IMR-90 (cell line): Measurements from ENCODE around the gene SH2B3. TPM values are rescaled to one million over a fixed set of nuclear protein-coding genes. Genes with fewer than 3 reads are reported as not detected.

ENCODE experiments used
- ATAC-seq: fragments of 200-7000 bp; cut with Tn5 transposase; 2 replicates; pipeline ENCODE4 v1.9.1; 2020; ENCODE audit warnings: low read depth, mild to moderate bottlenecking, moderate library complexity
- BruUV-seq: library from RNA; stranded (reverse); fragments of 400-500 nt; replicated peaks from 2 replicates; lab custom pipeline; 2021; lab: Mats Ljungman, UMichigan
- CTCF ChIA-PET: fragments of 300-600 bp; formaldehyde crosslinking; extraction: SDS; loops from one replicate; lab custom pipeline; 2021; ENCODE audit warnings: antibody characterized with exemption; lab: Yijun Ruan, JAX
- POLR2A ChIA-PET: fragments of 300-600 bp; sonication (Branson Sonifier 250); formaldehyde crosslinking; loops from one replicate; lab custom pipeline; 2022; ENCODE audit warnings: antibody characterized with exemption; ENCODE audit not compliant: unreplicated experiment; lab: Charles Lee
- DNase-seq: peaks from one replicate; pipeline ENCODE4 v3.0.0; 2013
- H2AFZ ChIP-seq: replicated peaks from 2 replicates; pipeline ENCODE3; 2013; ENCODE audit warnings: low read length, mild to moderate bottlenecking; ENCODE audit not compliant: poor library complexity
- H2AK5ac ChIP-seq: 2 replicates; pipeline ENCODE4 v1.6.1; 2013; ENCODE audit warnings: low read depth, low read length, inconsistent platforms
- H2AK9ac ChIP-seq: replicated peaks from 2 replicates; pipeline ENCODE3; 2013; ENCODE audit warnings: mild to moderate bottlenecking, low read depth, low read length, moderate library complexity; ENCODE audit not compliant: poor library complexity
- H2BK120ac ChIP-seq: 2 replicates; pipeline ENCODE4 v1.6.1; 2013; ENCODE audit warnings: low read depth, low read length, inconsistent platforms
- H2BK15ac ChIP-seq: 3 replicates; pipeline ENCODE4 v1.6.1; 2013; ENCODE audit warnings: low read depth, low read length, inconsistent platforms
- H2BK20ac ChIP-seq: 2 replicates; pipeline ENCODE4 v1.6.1; 2013; ENCODE audit warnings: low read depth, mild to moderate bottlenecking, inconsistent platforms, low read length, moderate library complexity
- H2BK5ac ChIP-seq: 2 replicates; pipeline ENCODE4 v1.6.1; 2013; ENCODE audit warnings: mild to moderate bottlenecking, low read depth, low read length, inconsistent platforms; ENCODE audit not compliant: poor library complexity, severe bottlenecking
- H3K14ac ChIP-seq: replicated peaks from 2 replicates; pipeline ENCODE4 v1.6.1; 2013; ENCODE audit warnings: low read depth, low read length, inconsistent platforms
- H3K18ac ChIP-seq: 2 replicates; pipeline ENCODE4 v1.6.1; 2013; ENCODE audit warnings: low read depth, low read length, control low read depth
- H3K23ac ChIP-seq: 2 replicates; pipeline ENCODE4 v1.6.1; 2013; ENCODE audit warnings: low read depth, low read length, inconsistent platforms
- H3K27ac ChIP-seq: 2 replicates; pipeline ENCODE4 v1.5.1; 2013; ENCODE audit warnings: mild to moderate bottlenecking, control low read depth, low read length; ENCODE audit not compliant: insufficient read depth
- H3K27me3 ChIP-seq: 2 replicates; pipeline ENCODE4 v1.6.1; 2013; ENCODE audit warnings: low read length; ENCODE audit not compliant: control insufficient read depth, insufficient read depth
- H3K36me3 ChIP-seq: 2 replicates; pipeline ENCODE4 v1.6.1; 2013; ENCODE audit warnings: low read length, mixed read lengths; ENCODE audit not compliant: control insufficient read depth, insufficient read depth
- H3K4ac ChIP-seq: 2 replicates; pipeline ENCODE4 v1.6.1; 2013; ENCODE audit warnings: low read depth, low read length, inconsistent platforms
- H3K4me1 ChIP-seq: 2 replicates; pipeline ENCODE4 v1.6.1; 2013; ENCODE audit warnings: low read length, mixed read lengths; ENCODE audit not compliant: control insufficient read depth, insufficient read depth
- H3K4me2 ChIP-seq: 2 replicates; pipeline ENCODE4 v1.6.1; 2013; ENCODE audit warnings: low read depth, mild to moderate bottlenecking, control low read depth, low read length, moderate library complexity
- H3K4me3 ChIP-seq: 2 replicates; pipeline ENCODE4 v1.5.1; 2013; ENCODE audit warnings: low read depth, mild to moderate bottlenecking, control low read depth, low read length, moderate library complexity; ENCODE audit not compliant: insufficient read depth
- H3K56ac ChIP-seq: 2 replicates; pipeline ENCODE4 v1.6.1; 2013; ENCODE audit warnings: low read length, inconsistent platforms; ENCODE audit not compliant: insufficient read depth; ENCODE audit errors: extremely low read depth
- H3K79me1 ChIP-seq, 2 experiments: 2 replicates each; pipeline ENCODE4 v1.6.1; 2013; ENCODE audit warnings: low read length in 2 of 2, inconsistent platforms in 1 of 2, low read depth in 1 of 2
- H3K9ac ChIP-seq: 2 replicates; pipeline ENCODE4 v1.6.1; 2013; ENCODE audit warnings: low read depth, low read length, control low read depth
- H3K9me1 ChIP-seq: 2 replicates; pipeline ENCODE4 v1.6.1; 2013; ENCODE audit warnings: low read length, inconsistent platforms; ENCODE audit not compliant: insufficient read depth
- H3K9me3 ChIP-seq: 2 replicates; pipeline ENCODE4 v1.6.1; 2013; ENCODE audit warnings: low read length; ENCODE audit not compliant: control insufficient read depth, insufficient read depth
- H4K20me1 ChIP-seq: 2 replicates; pipeline ENCODE4 v1.6.1; 2013; ENCODE audit warnings: low read length, inconsistent platforms; ENCODE audit not compliant: insufficient read depth
- H4K5ac ChIP-seq: 2 replicates; pipeline ENCODE4 v1.6.1; 2013; ENCODE audit warnings: mild to moderate bottlenecking, low read depth, low read length, control low read depth
- H4K8ac ChIP-seq, 2 experiments: 2 replicates each; pipeline ENCODE4 v1.6.1; 2013; ENCODE audit warnings: low read depth in 2 of 2, low read length in 2 of 2, control low read depth in 1 of 2, inconsistent platforms in 1 of 2
- H4K91ac ChIP-seq: 2 replicates; pipeline ENCODE4 v1.6.1; 2013; ENCODE audit warnings: low read depth, low read length, inconsistent platforms; ENCODE audit not compliant: insufficient read depth
- CEBPB ChIP-seq: IDR thresholded peaks from 2 replicates; pipeline ENCODE4 v1.6.1; 2012; ENCODE audit warnings: low read depth, low read length, improper control_type of control experiment
- FOS ChIP-seq: fragments of 150-350 bp; IDR thresholded peaks from 2 replicates; pipeline ENCODE4 v1.6.1; 2016; ENCODE audit warnings: low read depth, low read length
- MXI1 ChIP-seq: IDR thresholded peaks from 2 replicates; pipeline ENCODE4 v1.6.1; 2012; ENCODE audit warnings: low read depth, mild to moderate bottlenecking, low read length, moderate library complexity, borderline replicate concordance
- RFX5 ChIP-seq: IDR thresholded peaks from 2 replicates; pipeline ENCODE4 v1.8.0; 2012; ENCODE audit warnings: low read depth, mild to moderate bottlenecking, low read length, moderate library complexity
- WGBS, 2 experiments: methylation state at CpG; one replicate each; pipeline versions ENCODE4 v1.1.5 to v1.1.7; 2013; ENCODE audit warnings: missing lambda C conversion rate in 2 of 2; ENCODE audit not compliant: insufficient read length in 1 of 2; ENCODE audit errors: extremely low coverage in 2 of 2; 5-methylcytosine and 5-hydroxymethylcytosine counted together
- dilution Hi-C: fragments of 300-500 bp; cut with HindIII; formaldehyde crosslinking; loops from one replicate; pipeline ENCODE4 v1.14.3; 2018; ENCODE audit warnings: low sequenced_read_pairs; ENCODE audit not compliant: unreplicated experiment
- in situ Hi-C: fragments of 300-500 bp; cut with MboI; formaldehyde crosslinking; loops from 3 replicates; pipeline ENCODE4 v1.14.3; 2019; ENCODE audit warnings: low sequenced_read_pairs, inconsistent platforms, mixed read lengths
- intact Hi-C: fragments of 100-400 bp; cut with micrococcal nuclease; formaldehyde crosslinking; loops from 2 replicates; pipeline ENCODE4 v1.10.0; 2022
- polyA plus RNA-seq, 3 experiments: library from polyadenylated mRNA; depleted of rRNA; stranded (reverse); fragments of >200 nt; gene quantifications; 2 replicates each; pipeline ENCODE4 v1.2.3, GENCODE V29; 2012; ENCODE audit warnings: low replicate concordance in 1 of 3
- total RNA-seq: library from RNA; depleted of rRNA; stranded (reverse); fragments of >200 nt; gene quantifications from 2 replicates; pipeline ENCODE4 v1.2.3, GENCODE V29; 2012
- TF ChIP-seq, protein P1 (sequence below): conservative IDR thresholded peaks from 2 replicates; pipeline ENCODE4 v1.5.1; 2012; ENCODE audit warnings: mild to moderate bottlenecking, low read depth, low read length, improper control_type of control experiment
- TF ChIP-seq, protein P2 (sequence below): fragments of 150-350 bp; IDR thresholded peaks from 2 replicates; pipeline ENCODE4 v1.6.1; 2017; ENCODE audit warnings: mild to moderate bottlenecking, antibody characterized with exemption, low read length, low read depth

Gene SH2B3
- total and polyA plus RNA-seq, 2 of the 4 experiments (the other 2 are of a cell fraction) = 9.3 to 20.2 TPM

DNA sequence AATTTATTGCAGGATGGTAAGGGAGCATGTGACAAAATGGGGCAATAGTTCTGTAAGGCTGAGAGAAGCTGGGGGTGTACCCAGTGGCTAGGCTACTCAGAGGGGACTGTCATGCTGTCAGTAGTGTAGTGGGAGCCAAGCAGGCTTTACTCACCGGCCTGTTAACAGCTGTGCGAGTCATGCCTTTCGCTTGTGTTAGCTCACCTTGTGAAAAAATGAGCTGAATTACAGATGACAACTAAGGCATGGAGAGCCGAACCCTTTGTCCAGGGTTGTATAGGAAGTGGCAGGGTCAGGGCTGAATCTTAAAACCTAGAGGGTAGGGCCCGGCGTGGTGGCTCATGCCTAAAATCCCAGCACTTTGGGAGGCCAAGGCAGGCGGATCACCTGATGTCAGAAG is 37.9 kb downstream of the SH2B3 start:
- no peak overlapping the region for H4K5ac ChIP-seq
- DNase-seq (peak; percentile 80), ATAC-seq (peak; percentile 19)
- H3K4me2 ChIP-seq = no peak overlapping the region
- no peak overlapping the region for H3K27ac ChIP-seq
- peak overlapping the region; percentile 6; the same call in 1 of the 2 replicates for H3K23ac ChIP-seq
- no peak overlapping the region for H4K91ac ChIP-seq
- H4K8ac ChIP-seq = no peak overlapping the region
- H4K20me1 ChIP-seq = peaks cover 75% of the 10 kb centered on the region
- H3K4me3 ChIP-seq = no peak overlapping the region
- no peak overlapping the region for H3K18ac ChIP-seq
- in situ Hi-C loops (no loop called here), intact Hi-C loops (no loop called here), dilution Hi-C loops (no loop called here)
- peak overlapping the region; percentile 84 for H2AK9ac ChIP-seq
- peaks cover 17% of the 10 kb centered on the region for H3K4me1 ChIP-seq
- peaks cover 16 to 82% of the 10 kb centered on the region in 2 experiments; a peak in 3 of 4 replicates for H3K79me1 ChIP-seq
- no peak overlapping the region for H2AK5ac ChIP-seq
- H2AFZ ChIP-seq = no peak overlapping the region
- H2BK5ac ChIP-seq = peak overlapping the region; percentile 23
- TF ChIP-seq MXI1 (peak; percentile 70; the same call in 1 of the 2 replicates), RFX5 (no peak), CEBPB (peak; percentile 77), FOS (no peak)
- TF ChIP-seq, protein P1, sequence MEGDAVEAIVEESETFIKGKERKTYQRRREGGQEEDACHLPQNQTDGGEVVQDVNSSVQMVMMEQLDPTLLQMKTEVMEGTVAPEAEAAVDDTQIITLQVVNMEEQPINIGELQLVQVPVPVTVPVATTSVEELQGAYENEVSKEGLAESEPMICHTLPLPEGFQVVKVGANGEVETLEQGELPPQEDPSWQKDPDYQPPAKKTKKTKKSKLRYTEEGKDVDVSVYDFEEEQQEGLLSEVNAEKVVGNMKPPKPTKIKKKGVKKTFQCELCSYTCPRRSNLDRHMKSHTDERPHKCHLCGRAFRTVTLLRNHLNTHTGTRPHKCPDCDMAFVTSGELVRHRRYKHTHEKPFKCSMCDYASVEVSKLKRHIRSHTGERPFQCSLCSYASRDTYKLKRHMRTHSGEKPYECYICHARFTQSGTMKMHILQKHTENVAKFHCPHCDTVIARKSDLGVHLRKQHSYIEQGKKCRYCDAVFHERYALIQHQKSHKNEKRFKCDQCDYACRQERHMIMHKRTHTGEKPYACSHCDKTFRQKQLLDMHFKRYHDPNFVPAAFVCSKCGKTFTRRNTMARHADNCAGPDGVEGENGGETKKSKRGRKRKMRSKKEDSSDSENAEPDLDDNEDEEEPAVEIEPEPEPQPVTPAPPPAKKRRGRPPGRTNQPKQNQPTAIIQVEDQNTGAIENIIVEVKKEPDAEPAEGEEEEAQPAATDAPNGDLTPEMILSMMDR = no peak
- TF ChIP-seq, protein P2, sequence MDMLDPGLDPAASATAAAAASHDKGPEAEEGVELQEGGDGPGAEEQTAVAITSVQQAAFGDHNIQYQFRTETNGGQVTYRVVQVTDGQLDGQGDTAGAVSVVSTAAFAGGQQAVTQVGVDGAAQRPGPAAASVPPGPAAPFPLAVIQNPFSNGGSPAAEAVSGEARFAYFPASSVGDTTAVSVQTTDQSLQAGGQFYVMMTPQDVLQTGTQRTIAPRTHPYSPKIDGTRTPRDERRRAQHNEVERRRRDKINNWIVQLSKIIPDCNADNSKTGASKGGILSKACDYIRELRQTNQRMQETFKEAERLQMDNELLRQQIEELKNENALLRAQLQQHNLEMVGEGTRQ = peak; percentile 23; the same call in 1 of the 2 replicates
- H2BK120ac ChIP-seq = no peak overlapping the region
- CTCF ChIA-PET = interaction anchor here (0.6 to 2.0 kb wide), 2 partner anchors 47 to 230 kb away, joined by 3 to 10 read pairs; no protein-coding TSS in a partner anchor
- no TSS peak for BruUV-seq
- no peak overlapping the region for H2BK20ac ChIP-seq
- no peaks in the 10 kb centered on the region for H3K27me3 ChIP-seq
- no peak overlapping the region for H3K4ac ChIP-seq
- H3K56ac ChIP-seq = no peak overlapping the region
- no peaks in the 10 kb centered on the region for H3K9me3 ChIP-seq
- POLR2A ChIA-PET = interaction anchor here (1.1 kb wide), 1 partner anchor 9 kb away, joined by 3 read pairs; no protein-coding TSS in a partner anchor
- peaks cover 57% of the 10 kb centered on the region for H3K36me3 ChIP-seq
- no peak overlapping the region for H3K9ac ChIP-seq
- 20% methylated on average over 1 of the region's 7 CpGs; no CpG with 5 or more reads in 1 of the 2 experiments for WGBS, 2 experiments
- H2BK15ac ChIP-seq = no peak overlapping the region
- peaks cover 18% of the 10 kb centered on the region for H3K9me1 ChIP-seq
- no peak overlapping the region for H3K14ac ChIP-seq
